B cell (primary cell): ENCODE results near the gene SERTM1.

Experiments used
- CTCF ChIP-seq: fragments of 200-600 bp; IDR thresholded peaks from one replicate; pipeline ENCODE4 v1.8.0; 2022; ENCODE audit warnings: antibody characterized with exemption, mild to moderate bottlenecking
- EZH2 ChIP-seq: IDR thresholded peaks from 2 replicates; pipeline ENCODE4 v1.6.1; 2012; ENCODE audit warnings: borderline replicate concordance, low read depth, mild to moderate bottlenecking, moderate library complexity, low read length; ENCODE audit not compliant: insufficient read depth, poor library complexity, severe bottlenecking

GRCh38 chr13:36712290-36712689 lies 38.5 kb downstream of the SERTM1 start:
- no peak for TF ChIP-seq CTCF
- TF ChIP-seq EZH2: no peak
